Right kidney (tissue), 1 donor: Measurements from ENCODE around the gene RGS6.
"Not testable (repeated sequence)": the region's sequence is repeated elsewhere in the genome, so short reads cannot be mapped to it uniquely, and the experiment has no call there.

Experiments used
- DNase-seq: peaks from one replicate; pipeline ENCODE4 v3.0.0-alpha.2; 2016

RGS6 gene

GRCh38 chr14:72463291-72463866, 531.1 kb downstream of the RGS6 start:
- DNase-seq: no peak

- DNase-seq: no peak
Measured at GRCh38 chr14:72464226-72464625, 532.0 kb downstream of the RGS6 start.

GRCh38 chr14:72466325-72466724, 534.1 kb downstream of the RGS6 start:
- no peak for DNase-seq

GRCh38 chr14:72471346-72471745, 539.1 kb downstream of the RGS6 start:
- DNase-seq: no peak

GRCh38 chr14:72472845-72473244, 540.6 kb downstream of the RGS6 start:
- DNase-seq: no peak

GRCh38 chr14:72476657-72477499, 544.6 kb downstream of the RGS6 start:
- DNase-seq: no peak

GRCh38 chr14:72477578-72477977, 545.3 kb downstream of the RGS6 start:
- DNase-seq: not testable (repeated sequence)

GRCh38 chr14:72478471-72478893, 546.3 kb downstream of the RGS6 start:
- DNase-seq: peak; percentile 28

- DNase-seq: peak; percentile 38
Measured at GRCh38 chr14:72479461-72479931, 547.3 kb downstream of the RGS6 start.

- DNase-seq: peak; percentile 22
Measured at GRCh38 chr14:72480464-72481243, 548.4 kb downstream of the RGS6 start.

GRCh38 chr14:72483311-72483710, 551.1 kb downstream of the RGS6 start:
- no peak for DNase-seq

- no peak for DNase-seq
Measured at GRCh38 chr14:72485695-72486094, 553.5 kb downstream of the RGS6 start.

- DNase-seq: no peak
Measured at GRCh38 chr14:72488514-72488913, 556.3 kb downstream of the RGS6 start.

GRCh38 chr14:72492196-72492595, 560.0 kb downstream of the RGS6 start:
- DNase-seq: no peak

GRCh38 chr14:72495668-72496067, 563.4 kb downstream of the RGS6 start:
- no peak for DNase-seq

GRCh38 chr14:72498646-72499045, 566.4 kb downstream of the RGS6 start:
- no peak for DNase-seq

GRCh38 chr14:72499746-72500145, 567.5 kb downstream of the RGS6 start:
- DNase-seq: no peak

GRCh38 chr14:72500234-72500838, 568.1 kb downstream of the RGS6 start:
- no peak for DNase-seq

- DNase-seq: no peak
Measured at GRCh38 chr14:72501439-72501838, 569.2 kb downstream of the RGS6 start.

GRCh38 chr14:72503271-72503670, 571.0 kb downstream of the RGS6 start:
- no peak for DNase-seq

- no peak for DNase-seq
Measured at GRCh38 chr14:72503696-72504368, 571.6 kb downstream of the RGS6 start.

- no peak for DNase-seq
Measured at GRCh38 chr14:72510566-72510965, 578.3 kb downstream of the RGS6 start.
